ENCODE measurements around the gene DYRK1A.

Gene DYRK1A

GRCh38 chr21:37554661-37555379 lies 188.2 kb downstream of the DYRK1A start:
- DNase-seq: no peak

- no peak for DNase-seq
These were observed 189.2 kb downstream of the DYRK1A start for GRCh38 chr21:37555672-37556261.

- DNase-seq: no peak
These were observed 190.8 kb downstream of the DYRK1A start for GRCh38 chr21:37557261-37557950.

GRCh38 chr21:37558676-37559211 lies 192.2 kb downstream of the DYRK1A start:
- DNase-seq: no peak

GRCh38 chr21:37560385-37560784 lies 193.8 kb downstream of the DYRK1A start:
- DNase-seq: no peak

GRCh38 chr21:37561506-37561905 lies 194.9 kb downstream of the DYRK1A start:
- no peak for DNase-seq

GRCh38 chr21:37561941-37562919 lies 195.7 kb downstream of the DYRK1A start:
- no peak for DNase-seq

GRCh38 chr21:37562920-37563640 lies 196.5 kb downstream of the DYRK1A start:
- peak in 1 of 4 experiments; percentile 40 for DNase-seq

- peak; percentile 77 to 90 (median 86) for DNase-seq
These were observed 197.2 kb downstream of the DYRK1A start for GRCh38 chr21:37563641-37564340.

- DNase-seq: peak; percentile 58 to 65 (median 63)
These were observed 197.9 kb downstream of the DYRK1A start for GRCh38 chr21:37564341-37564923.

GRCh38 chr21:37564924-37565529 lies 198.5 kb downstream of the DYRK1A start:
- DNase-seq: no peak

GRCh38 chr21:37565530-37566223 lies 199.1 kb downstream of the DYRK1A start:
- DNase-seq: no peak

- no peak for DNase-seq
These were observed 200.4 kb downstream of the DYRK1A start for GRCh38 chr21:37566790-37567615.

GRCh38 chr21:37568415-37568814 lies 201.8 kb downstream of the DYRK1A start:
- no peak for DNase-seq

GRCh38 chr21:37568916-37569315 lies 202.3 kb downstream of the DYRK1A start:
- DNase-seq: no peak

- DNase-seq: no peak
These were observed 204.9 kb downstream of the DYRK1A start for GRCh38 chr21:37571442-37571841.

- DNase-seq: no peak
These were observed 207.7 kb downstream of the DYRK1A start for GRCh38 chr21:37574316-37574715.

GRCh38 chr21:37574751-37575150 lies 208.2 kb downstream of the DYRK1A start:
- DNase-seq: no peak

GRCh38 chr21:37575580-37575979 lies 209.0 kb downstream of the DYRK1A start:
- DNase-seq: no peak
